CD4-positive, alpha-beta memory T cell (primary cell): ENCODE results near the gene SSTR1. TPM values are rescaled to one million over a fixed set of nuclear protein-coding genes. Genes with fewer than 3 reads are reported as not detected.
A peak's percentile ranks its signal among the peaks of the same experiment; 100 is the strongest.

Experiments
- CTCF ChIA-PET: fragments of 350-600 bp; sonication (Branson Sonifier 250); formaldehyde crosslinking; loops from one replicate; lab custom pipeline; 2021; ENCODE audit warnings: inconsistent platforms; ENCODE audit not compliant: partially characterized antibody; lab: Charles Lee
- POLR2A ChIA-PET: fragments of 350-600 bp; sonication (Branson Sonifier 250); formaldehyde crosslinking; loops from one replicate; lab custom pipeline; 2021; ENCODE audit not compliant: partially characterized antibody; lab: Charles Lee
- DNase-seq, 5 donors: peaks; one replicate each; pipeline versions ENCODE4 v3.0.0 to v3.0.0-alpha.2; 2020 to 2022; ENCODE audit warnings: mixed read lengths in 1 of 5
- H3K27ac ChIP-seq: one replicate; pipeline ENCODE4 v1.7.0; 2013; ENCODE audit warnings: low read depth, low read length
- H3K27me3 ChIP-seq: 2 replicates; pipeline ENCODE4 v1.7.0; 2013; ENCODE audit warnings: mild to moderate bottlenecking, low read length, moderate library complexity; ENCODE audit not compliant: insufficient read depth
- H3K36me3 ChIP-seq: 2 replicates; pipeline ENCODE4 v1.7.0; 2013; ENCODE audit warnings: mild to moderate bottlenecking, low read length, moderate library complexity; ENCODE audit not compliant: insufficient read depth
- H3K4me1 ChIP-seq: 2 replicates; pipeline ENCODE4 v1.7.0; 2013; ENCODE audit warnings: mild to moderate bottlenecking, low read length, moderate library complexity; ENCODE audit not compliant: insufficient read depth
- H3K4me3 ChIP-seq, 2 donors: one replicate each; pipeline ENCODE4 v1.7.0; 2013; ENCODE audit warnings: low read length in 2 of 2, mild to moderate bottlenecking in 1 of 2
- H3K9me3 ChIP-seq, 2 donors: one replicate each; pipeline ENCODE4 v1.7.0; 2013; ENCODE audit warnings: low read length in 2 of 2, control low read depth in 1 of 2; ENCODE audit not compliant: control insufficient read depth in 1 of 2
- H3K27ac Mint-ChIP-seq, 7 donors: one replicate each; pipeline ENCODE4 v1.8.0; 2020 to 2021; ENCODE audit warnings: mixed read lengths in 7 of 7, mild to moderate bottlenecking in 6 of 7, inconsistent platforms in 3 of 7, moderate library complexity in 3 of 7
- H3K27me3 Mint-ChIP-seq, 2 donors: one replicate each; pipeline ENCODE4 v1.8.0; 2020 to 2021; ENCODE audit warnings: mixed read lengths in 2 of 2
- H3K36me3 Mint-ChIP-seq, 2 donors: one replicate each; pipeline ENCODE4 v1.8.0; 2020 to 2021; ENCODE audit warnings: mixed read lengths in 2 of 2, inconsistent platforms in 1 of 2, mild to moderate bottlenecking in 1 of 2
- H3K4me1 Mint-ChIP-seq, 4 donors: one replicate each; pipeline ENCODE4 v1.8.0; 2020 to 2021; ENCODE audit warnings: mixed read lengths in 4 of 4, mild to moderate bottlenecking in 1 of 4
- H3K4me3 Mint-ChIP-seq, 8 donors: one replicate each; pipeline ENCODE4 v1.8.0; 2020 to 2021; ENCODE audit warnings: mixed read lengths in 8 of 8, mild to moderate bottlenecking in 7 of 8, moderate library complexity in 6 of 8, inconsistent platforms in 3 of 8
- H3K9me3 Mint-ChIP-seq, 8 donors: one replicate each; pipeline ENCODE4 v1.8.0; 2020 to 2021; ENCODE audit warnings: mixed read lengths in 8 of 8, mild to moderate bottlenecking in 5 of 8, inconsistent platforms in 3 of 8, moderate library complexity in 1 of 8
- intact Hi-C: fragments of 100-400 bp; cut with micrococcal nuclease; formaldehyde crosslinking; loops from one replicate; pipeline ENCODE4 v1.15.1; 2023
- polyA plus RNA-seq, 2 donors: library from polyadenylated mRNA; unstranded; fragments of 300-500 nt; fragmentation: Illumina TruSeq; gene quantifications; one replicate each; pipeline ENCODE4 v1.2.3, GENCODE V29; 2021
- total RNA-seq, 2 experiments: library from RNA; stranded (reverse); gene quantifications; one replicate each; pipeline ENCODE4 v1.2.3, GENCODE V29; 2021

The SSTR1 gene
- total and polyA plus RNA-seq, 4 experiments from 2014 or later: not detected

DNA sequence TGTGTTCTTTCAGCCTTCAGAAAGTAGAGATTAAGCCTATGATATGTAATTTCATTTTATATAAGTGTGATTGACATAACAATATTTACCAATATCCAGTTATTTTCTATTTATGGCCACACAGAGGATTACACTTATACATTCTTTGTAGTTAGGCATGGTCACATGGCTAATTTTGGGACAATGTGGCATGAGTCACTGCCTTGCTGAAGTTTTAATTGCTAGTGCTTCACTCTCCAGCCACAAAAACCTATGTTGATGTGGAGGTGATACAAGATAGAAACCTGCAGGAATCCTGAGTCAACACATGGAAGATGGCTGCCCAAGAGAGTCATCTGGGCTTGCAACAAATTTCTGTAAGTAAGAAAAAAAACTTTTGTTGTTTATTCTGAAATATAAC lies 31.2 kb downstream of the SSTR1 start:
- no peaks in the 10 kb centered on the region for H3K36me3 Mint-ChIP-seq
- ChIA-PET CTCF (no interaction called here), POLR2A (no interaction called here)
- intact Hi-C loops: no loop called here
- no peaks in the 10 kb centered on the region for H3K36me3 ChIP-seq
- no peaks in the 10 kb centered on the region for H3K4me1 ChIP-seq
- H3K27ac Mint-ChIP-seq: no peak overlapping the region
- no peak overlapping the region for H3K4me3 Mint-ChIP-seq
- H3K27me3 ChIP-seq: no peaks in the 10 kb centered on the region
- no peaks in the 10 kb centered on the region for H3K4me1 Mint-ChIP-seq
- peaks cover 8 to 10% of the 10 kb centered on the region in 2 donors for H3K27me3 Mint-ChIP-seq
- H3K4me3 ChIP-seq: no peak overlapping the region
- peaks cover 0 to 3% (median 0%) of the 10 kb centered on the region in 8 donors for H3K9me3 Mint-ChIP-seq
- H3K9me3 ChIP-seq: no peaks in the 10 kb centered on the region
- no peak overlapping the region for H3K27ac ChIP-seq
- DNase-seq: no peak

DNA sequence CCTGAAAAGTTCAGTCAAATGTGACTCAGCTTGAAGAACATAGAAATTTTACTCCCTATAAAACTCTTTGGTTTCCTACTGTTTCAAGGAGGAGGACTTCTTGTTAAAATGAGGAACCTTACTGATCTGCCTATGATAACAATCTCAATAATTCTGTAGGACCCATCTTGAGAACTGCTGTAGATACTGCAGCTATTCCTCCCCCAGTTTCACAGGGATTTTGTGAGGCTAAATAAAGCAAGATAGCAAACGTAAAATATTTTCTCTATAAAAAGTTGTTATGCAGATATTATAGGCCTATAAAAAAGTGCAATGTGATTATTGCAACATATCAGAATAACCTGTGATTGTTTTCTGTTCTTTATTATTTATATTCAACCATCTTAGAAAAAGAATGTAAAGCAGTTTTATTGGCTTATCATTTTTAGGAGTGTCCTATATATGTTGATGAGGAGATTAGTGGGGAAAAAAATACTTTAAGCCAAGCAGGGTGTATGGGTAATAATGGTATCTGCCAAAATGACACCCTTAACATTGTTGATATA lies 36.1 kb downstream of the SSTR1 start:
- H3K27me3 ChIP-seq: no peaks in the 10 kb centered on the region
- Mint-ChIP-seq H3K9me3 (peaks cover 0 to 3% (median 0%) of the 10 kb centered on the region in 8 donors), H3K27me3 (peaks cover 15 to 18% of the 10 kb centered on the region in 2 donors), H3K4me1 (no peaks in the 10 kb centered on the region), H3K27ac (no peak overlapping the region), H3K36me3 (no peaks in the 10 kb centered on the region), H3K4me3 (no peak overlapping the region)
- H3K4me1 ChIP-seq: no peaks in the 10 kb centered on the region
- no peak for DNase-seq
- ChIA-PET CTCF (no interaction called here), POLR2A (no interaction called here)
- intact Hi-C loops: no loop called here
- H3K36me3 ChIP-seq: no peaks in the 10 kb centered on the region
- H3K9me3 ChIP-seq: no peaks in the 10 kb centered on the region
- no peak overlapping the region for H3K27ac ChIP-seq
- no peak overlapping the region for H3K4me3 ChIP-seq

DNA sequence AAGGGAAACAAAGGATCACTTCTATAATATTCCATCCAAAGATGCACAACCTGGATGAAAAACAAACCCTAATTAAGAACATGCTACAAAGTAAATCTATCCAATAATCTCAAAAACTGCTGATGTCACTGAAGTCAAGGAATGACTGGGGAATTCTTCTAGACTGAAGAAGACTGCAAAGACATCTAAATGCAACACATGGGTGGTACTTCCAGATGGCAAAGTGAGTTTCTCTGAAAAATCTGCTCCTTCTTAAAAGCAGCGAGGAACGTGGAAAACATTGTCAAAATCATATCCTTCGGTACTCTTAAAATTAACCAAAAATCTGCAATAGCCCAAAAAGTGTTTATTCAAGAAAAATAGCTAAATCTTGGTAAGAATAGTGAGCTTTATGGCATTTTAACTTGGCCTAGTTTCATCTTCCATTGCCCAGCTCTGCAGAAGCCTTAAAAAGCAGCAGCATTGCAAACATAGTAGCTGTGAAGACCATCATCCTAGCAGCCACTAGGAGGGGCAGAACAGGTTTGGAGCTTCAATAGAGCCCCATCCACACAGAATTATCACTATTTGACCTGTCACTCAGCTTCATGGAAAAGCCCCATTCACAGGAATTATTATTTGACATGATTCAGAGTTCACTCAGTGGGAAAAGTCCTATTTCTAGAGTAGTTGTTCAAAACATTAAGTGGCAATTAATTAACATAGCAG lies 40.8 kb downstream of the SSTR1 start:
- H3K36me3 Mint-ChIP-seq: no peaks in the 10 kb centered on the region
- Histone ChIP-seq H3K4me3 (no peak overlapping the region), H3K27ac (no peak overlapping the region), H3K36me3 (no peaks in the 10 kb centered on the region), H3K9me3 (no peaks in the 10 kb centered on the region), H3K4me1 (no peaks in the 10 kb centered on the region), H3K27me3 (no peaks in the 10 kb centered on the region)
- no peaks in the 10 kb centered on the region for H3K4me1 Mint-ChIP-seq
- H3K9me3 Mint-ChIP-seq: peaks cover 0 to 2% (median 0%) of the 10 kb centered on the region in 8 donors
- no peak for DNase-seq
- H3K27ac Mint-ChIP-seq: no peak overlapping the region
- ChIA-PET CTCF (no interaction called here), POLR2A (no interaction called here)
- intact Hi-C loops: no loop called here
- no peak overlapping the region for H3K4me3 Mint-ChIP-seq
- peaks cover 11 to 19% of the 10 kb centered on the region in 2 donors for H3K27me3 Mint-ChIP-seq

DNA sequence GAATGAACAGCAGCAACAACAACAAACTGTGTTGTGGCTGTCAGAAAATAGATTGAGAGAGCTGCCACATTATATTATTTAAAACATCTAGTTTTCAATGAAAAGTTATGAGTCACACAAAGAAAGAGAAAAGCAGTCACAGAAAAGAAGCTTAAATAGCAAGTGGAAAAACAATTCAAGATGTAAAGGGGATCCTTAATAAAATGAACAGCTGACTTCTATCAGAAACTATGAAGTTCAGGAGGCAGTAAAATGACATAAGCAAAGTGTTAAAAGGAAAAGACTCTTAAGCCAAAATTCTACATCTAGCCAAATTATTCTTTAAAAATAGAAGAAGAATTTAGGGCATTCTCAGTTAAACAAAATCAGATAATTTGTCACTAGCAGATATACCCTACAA lies 42.6 kb downstream of the SSTR1 start:
- intact Hi-C loops: no loop called here
- Histone ChIP-seq H3K27me3 (peaks cover 5% of the 10 kb centered on the region), H3K4me3 (no peak overlapping the region), H3K4me1 (peaks cover 4% of the 10 kb centered on the region), H3K9me3 (no peaks in the 10 kb centered on the region), H3K36me3 (no peaks in the 10 kb centered on the region), H3K27ac (no peak overlapping the region)
- H3K4me1 Mint-ChIP-seq: peaks cover 0 to 5% (median 3%) of the 10 kb centered on the region in 4 donors
- H3K4me3 Mint-ChIP-seq: no peak overlapping the region
- no peak overlapping the region for H3K27ac Mint-ChIP-seq
- peaks cover 7 to 25% of the 10 kb centered on the region in 2 donors for H3K27me3 Mint-ChIP-seq
- no peaks in the 10 kb centered on the region for H3K36me3 Mint-ChIP-seq
- no peaks in the 10 kb centered on the region for H3K9me3 Mint-ChIP-seq
- ChIA-PET POLR2A (no interaction called here), CTCF (no interaction called here)
- no peak for DNase-seq

DNA sequence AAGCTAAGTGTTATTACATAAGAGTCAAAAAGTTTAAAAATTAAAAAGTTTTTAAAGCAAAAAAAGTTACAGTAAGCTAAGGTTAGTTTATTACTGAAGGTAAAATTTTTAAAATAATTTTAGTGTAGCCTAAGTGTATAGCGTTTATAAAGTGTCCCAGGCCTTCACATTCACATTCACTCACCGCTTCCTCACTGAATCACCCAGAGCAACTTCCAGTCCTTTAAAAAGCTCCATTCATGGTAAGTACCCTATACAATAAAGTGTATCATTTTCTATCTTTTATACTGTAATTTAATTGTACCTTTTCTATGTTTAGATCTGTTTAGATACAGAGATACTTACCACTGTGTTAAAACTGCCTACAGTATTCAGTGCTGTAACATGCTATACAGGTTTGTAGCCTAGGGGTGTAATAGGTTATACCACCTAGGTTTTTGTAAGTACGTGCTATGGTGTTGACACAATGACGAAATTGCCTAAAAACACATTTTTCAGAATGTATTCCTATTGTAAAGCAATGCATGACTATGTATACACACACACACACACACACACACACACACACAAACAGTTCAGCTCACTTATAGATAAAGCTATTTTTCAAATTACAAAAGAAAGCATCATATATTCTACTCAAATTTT lies 44.5 kb downstream of the SSTR1 start:
- no peak for DNase-seq
- intact Hi-C loops: no loop called here
- H3K4me1 Mint-ChIP-seq: peaks cover 6 to 12% (median 7%) of the 10 kb centered on the region in 4 donors
- Histone ChIP-seq H3K4me3 (no peak overlapping the region), H3K27ac (no peak overlapping the region), H3K9me3 (no peaks in the 10 kb centered on the region), H3K4me1 (peaks cover 4% of the 10 kb centered on the region), H3K27me3 (peaks cover 5% of the 10 kb centered on the region), H3K36me3 (no peaks in the 10 kb centered on the region)
- ChIA-PET CTCF (no interaction called here), POLR2A (no interaction called here)
- H3K27me3 Mint-ChIP-seq: peaks cover 12 to 26% of the 10 kb centered on the region in 2 donors
- H3K36me3 Mint-ChIP-seq: no peaks in the 10 kb centered on the region
- no peak overlapping the region for H3K27ac Mint-ChIP-seq
- peak overlapping the region in 1 of 8 donors; percentile 2 for H3K4me3 Mint-ChIP-seq
- H3K9me3 Mint-ChIP-seq: no peaks in the 10 kb centered on the region

DNA sequence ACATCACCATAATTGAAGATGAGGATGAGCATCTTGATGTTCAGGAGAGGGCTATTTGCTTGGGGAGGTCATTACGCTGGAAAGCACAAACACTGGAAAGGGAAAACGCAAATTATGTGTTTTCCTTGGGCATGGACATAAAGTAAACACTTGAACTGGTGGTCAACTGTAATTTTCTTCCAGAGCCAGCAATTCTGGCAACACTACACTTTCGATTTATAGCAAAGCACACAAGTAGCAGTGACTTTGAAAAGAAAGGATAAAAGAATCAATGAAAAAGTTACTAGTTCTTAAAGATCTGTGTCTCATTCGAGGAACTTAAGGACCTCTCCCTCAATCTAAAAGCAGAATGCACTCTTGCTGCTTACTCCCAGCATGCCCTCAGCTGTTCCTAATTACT lies 46.0 kb downstream of the SSTR1 start:
- CTCF ChIA-PET: no interaction called here
- Mint-ChIP-seq H3K4me3 (no peak overlapping the region), H3K27ac (no peak overlapping the region), H3K36me3 (no peaks in the 10 kb centered on the region), H3K27me3 (peaks cover 12 to 31% of the 10 kb centered on the region in 2 donors), H3K4me1 (peaks cover 6 to 12% (median 7%) of the 10 kb centered on the region in 4 donors), H3K9me3 (no peaks in the 10 kb centered on the region)
- H3K27ac ChIP-seq: no peak overlapping the region
- H3K4me1 ChIP-seq: peaks cover 4% of the 10 kb centered on the region
- no peak for DNase-seq
- H3K9me3 ChIP-seq: no peaks in the 10 kb centered on the region
- no peaks in the 10 kb centered on the region for H3K36me3 ChIP-seq
- no peak overlapping the region for H3K4me3 ChIP-seq
- POLR2A ChIA-PET: no interaction called here
- intact Hi-C loops: no loop called here
- peaks cover 10% of the 10 kb centered on the region for H3K27me3 ChIP-seq

DNA sequence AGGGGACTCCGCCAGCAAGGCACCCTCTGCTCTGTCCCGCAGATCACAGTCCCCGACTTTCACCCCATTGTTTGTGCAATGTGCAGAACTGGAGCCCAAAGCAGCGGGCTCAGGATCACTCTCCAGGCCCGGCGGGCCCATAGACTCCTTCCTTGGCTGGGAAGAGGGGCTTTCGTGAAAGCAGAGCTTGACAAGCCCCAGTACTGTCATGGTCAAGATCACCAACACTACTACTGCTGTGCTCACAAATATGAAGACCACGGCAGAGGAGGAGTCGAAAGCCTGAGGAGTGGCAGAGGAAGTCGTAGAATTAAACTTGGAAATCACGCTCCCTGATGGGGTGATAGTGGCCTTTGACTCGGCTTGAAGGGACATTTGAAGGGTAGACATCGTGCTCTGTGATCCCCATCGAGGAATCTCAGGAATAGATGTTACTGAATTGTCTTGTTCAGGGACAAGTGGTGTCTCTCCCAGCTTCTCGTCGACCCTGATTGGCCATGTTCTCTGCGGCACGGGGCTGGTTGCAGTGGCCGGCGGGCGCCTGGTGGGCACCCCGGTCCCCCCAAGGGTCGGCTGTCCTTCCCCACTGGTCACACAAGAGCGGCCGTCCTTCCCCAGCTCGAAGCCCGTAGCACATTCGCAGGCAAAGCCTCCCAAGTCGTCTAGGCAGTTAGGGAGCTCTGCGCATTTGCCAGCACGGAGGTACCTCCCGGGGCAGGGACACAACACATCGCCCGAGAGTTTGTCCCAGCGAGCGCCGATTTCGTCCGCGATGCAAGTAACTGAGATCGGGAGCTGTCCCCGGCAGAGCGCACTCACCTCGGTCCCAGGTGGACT lies 47.1 kb downstream of the SSTR1 start:
- POLR2A ChIA-PET: no interaction called here
- H3K27ac Mint-ChIP-seq: no peak overlapping the region
- Histone ChIP-seq H3K9me3 (no peaks in the 10 kb centered on the region), H3K27ac (no peak overlapping the region), H3K4me3 (no peak overlapping the region), H3K36me3 (no peaks in the 10 kb centered on the region), H3K4me1 (peaks cover 4% of the 10 kb centered on the region), H3K27me3 (peaks cover 10% of the 10 kb centered on the region)
- CTCF ChIA-PET: no interaction called here
- intact Hi-C loops: no loop called here
- H3K4me3 Mint-ChIP-seq: peak overlapping the region in 7 of 8 donors; percentile 2 to 71 (median 62)
- H3K36me3 Mint-ChIP-seq: no peaks in the 10 kb centered on the region
- DNase-seq: no peak
- peaks cover 6 to 12% (median 7%) of the 10 kb centered on the region in 4 donors for H3K4me1 Mint-ChIP-seq
- peaks cover 13 to 33% of the 10 kb centered on the region in 2 donors for H3K27me3 Mint-ChIP-seq
- no peaks in the 10 kb centered on the region for H3K9me3 Mint-ChIP-seq
